HG02870 (cell line): ENCODE measurements around the gene GPR63.
A peak's percentile ranks its signal among the peaks of the same experiment; 100 is the strongest.

ENCODE experiments used
- ATAC-seq: cut with Tn5 transposase; IDR thresholded peaks from one replicate; pipeline ENCODE4 v1.9.1; 2021; ENCODE audit warnings: mild to moderate bottlenecking, moderate library complexity; ENCODE audit not compliant: unreplicated experiment

GPR63 gene

DNA sequence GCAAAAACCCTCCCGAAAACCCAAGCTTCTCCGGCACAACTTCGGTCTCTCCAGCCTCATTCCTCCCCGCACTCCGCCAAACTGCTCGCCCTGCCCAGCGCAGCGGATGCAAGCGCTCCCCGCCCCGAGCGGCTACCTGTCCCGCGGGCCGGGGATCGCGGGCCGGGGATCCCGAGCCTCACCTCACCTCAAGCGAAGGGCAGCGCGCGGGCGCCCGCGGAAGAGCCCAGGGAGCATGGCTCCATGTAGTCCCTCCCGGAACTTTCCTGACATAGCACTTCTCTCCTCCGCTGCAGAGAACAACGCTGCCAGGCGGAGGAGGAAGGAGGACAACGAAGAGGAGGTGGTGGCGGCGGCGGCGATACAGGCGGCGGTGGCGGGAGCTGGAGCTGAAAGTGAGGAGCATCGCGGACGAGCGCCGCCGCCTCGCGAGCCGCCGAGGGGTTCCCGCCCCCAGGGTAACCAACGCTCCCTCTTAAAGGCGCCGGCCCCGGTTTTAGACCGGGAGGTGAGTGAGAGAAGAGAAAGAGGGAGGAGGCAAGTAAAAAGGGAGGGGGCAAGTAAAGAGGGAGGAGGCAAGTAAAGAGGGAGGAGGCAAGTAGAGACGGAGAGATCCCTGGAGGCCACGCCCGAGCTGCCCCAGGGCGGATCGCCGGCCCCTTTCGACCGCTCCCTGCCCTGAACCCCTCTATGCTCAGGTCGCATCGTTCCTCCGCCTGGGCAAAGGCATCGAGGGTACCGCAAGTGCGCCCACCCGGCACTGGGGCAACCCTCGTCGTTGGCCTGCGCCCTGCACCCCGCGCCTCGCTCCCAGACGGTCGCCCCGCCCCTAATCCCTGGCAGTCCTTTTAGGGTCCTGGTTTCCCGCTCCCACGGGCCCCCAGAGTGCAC, at the start of gene GPR63:
Gene GPR63, minus strand, starts transcription at position 397 of the 891 bp plus-strand sequence. CDS start 37,746 bp downstream, outside the sequence.
- peak; percentile 91 for ATAC-seq

GRCh38 chr6:96886519-96886918, 49.2 kb upstream of the GPR63 start:
- ATAC-seq, result no peak

GRCh38 chr6:96885187-96885631, 47.9 kb upstream of the GPR63 start:
- ATAC-seq, result peak; percentile 89

- no peak for ATAC-seq
Observed at GRCh38 chr6:96878143-96878542, 40.9 kb upstream of the GPR63 start.

GRCh38 chr6:96876886-96877545, 39.7 kb upstream of the GPR63 start:
- no peak for ATAC-seq

- ATAC-seq, result no peak
Observed at GRCh38 chr6:96872976-96873375, 35.7 kb upstream of the GPR63 start.

- no peak for ATAC-seq
Observed at GRCh38 chr6:96865055-96865405, 27.8 kb upstream of the GPR63 start.

DNA sequence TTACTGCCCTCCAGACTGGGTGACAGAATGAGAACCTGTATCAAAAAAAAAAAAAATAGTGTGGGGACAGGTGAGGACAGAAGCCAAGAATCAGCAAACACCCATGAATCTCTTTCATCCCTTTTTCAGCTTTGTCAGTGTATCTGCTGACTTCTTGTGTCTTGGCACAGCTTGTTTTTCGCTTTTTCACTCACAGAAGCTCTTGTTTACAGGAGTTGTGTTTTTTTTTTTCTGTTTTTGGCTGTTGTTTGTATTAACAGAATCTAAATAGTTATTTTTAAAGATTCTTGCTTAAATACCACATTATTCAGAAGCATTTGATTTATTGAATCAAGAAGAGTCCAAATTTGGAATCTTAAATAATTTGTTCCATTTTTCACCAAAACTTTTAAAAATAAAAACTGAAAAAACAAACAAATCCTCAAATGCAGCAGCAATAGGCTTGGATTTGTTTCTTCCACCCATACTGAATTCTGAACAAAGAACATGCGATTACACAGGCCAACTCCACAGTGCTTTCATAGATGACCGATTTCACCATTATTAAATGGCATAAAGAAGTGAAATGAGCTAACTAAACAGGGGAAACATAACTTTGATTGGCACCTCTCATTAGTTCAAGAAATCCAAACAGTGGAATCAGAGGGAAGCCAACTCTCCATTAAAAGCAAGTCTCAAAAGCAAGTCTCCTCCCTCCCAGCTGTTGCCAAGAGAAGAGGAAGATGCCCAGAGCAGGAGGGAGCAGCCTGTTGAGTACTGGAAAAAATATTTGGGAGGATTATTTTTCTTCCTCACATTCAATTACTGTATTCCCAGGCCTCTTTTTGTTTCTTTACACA, 27.2 kb upstream of the GPR63 start:
- no peak for ATAC-seq

DNA sequence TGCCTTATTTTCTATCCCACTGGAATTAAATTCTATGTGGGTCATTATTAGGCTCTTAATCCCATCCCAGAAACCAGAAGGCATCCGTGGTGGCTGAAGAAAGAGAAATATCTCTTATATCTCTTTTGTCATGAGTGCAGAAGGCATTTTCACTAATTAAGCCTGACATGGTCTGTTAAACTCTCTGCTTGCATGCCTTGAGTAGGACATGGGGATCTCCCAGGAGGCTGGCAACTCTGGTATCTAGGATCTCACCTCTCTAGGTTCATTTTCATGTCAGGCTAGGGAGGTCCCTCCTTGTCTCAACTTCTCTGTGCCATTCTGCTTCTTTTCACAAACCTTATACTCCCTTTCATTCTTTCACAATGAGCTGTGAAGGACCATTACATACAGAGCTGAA, 25.3 kb upstream of the GPR63 start:
- no peak for ATAC-seq

DNA sequence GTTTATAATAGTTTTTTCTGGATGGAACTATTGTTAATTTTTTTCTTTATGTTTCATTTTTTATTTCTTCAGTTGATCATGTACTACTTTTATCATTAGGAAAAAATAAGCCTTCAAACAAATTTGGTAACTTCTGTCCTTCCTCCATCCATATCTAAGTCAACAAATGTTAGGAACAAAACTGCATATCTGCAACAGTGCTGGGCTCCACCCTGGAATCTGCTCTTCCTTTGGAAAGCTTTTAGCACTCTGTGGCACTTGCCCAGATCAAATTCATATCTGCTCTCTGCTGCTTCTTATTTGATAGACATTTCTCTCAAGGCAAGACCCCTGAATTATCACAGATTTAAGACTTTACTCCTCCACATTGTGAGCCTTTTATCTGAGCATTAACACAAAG, 24.3 kb upstream of the GPR63 start:
- ATAC-seq, result no peak

DNA sequence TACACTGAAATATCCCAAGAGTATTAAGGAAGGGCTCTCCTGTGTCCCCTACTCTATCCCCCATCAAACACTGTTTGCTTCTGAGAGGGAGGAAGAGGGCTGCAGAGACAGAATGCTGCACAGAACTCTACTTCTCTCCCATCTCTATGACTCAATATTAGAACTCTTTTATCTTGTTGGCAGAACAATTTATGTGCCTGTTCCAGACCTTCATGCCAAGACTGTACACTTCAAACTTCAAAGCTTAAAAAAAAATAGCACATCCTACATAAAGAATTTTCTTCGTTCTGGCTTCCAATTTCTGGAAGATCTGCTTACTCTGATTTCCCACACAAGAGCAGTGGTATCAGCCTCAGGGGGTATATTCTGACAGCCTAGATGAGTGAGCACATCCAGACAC, 19.6 kb upstream of the GPR63 start:
- ATAC-seq, result no peak

DNA sequence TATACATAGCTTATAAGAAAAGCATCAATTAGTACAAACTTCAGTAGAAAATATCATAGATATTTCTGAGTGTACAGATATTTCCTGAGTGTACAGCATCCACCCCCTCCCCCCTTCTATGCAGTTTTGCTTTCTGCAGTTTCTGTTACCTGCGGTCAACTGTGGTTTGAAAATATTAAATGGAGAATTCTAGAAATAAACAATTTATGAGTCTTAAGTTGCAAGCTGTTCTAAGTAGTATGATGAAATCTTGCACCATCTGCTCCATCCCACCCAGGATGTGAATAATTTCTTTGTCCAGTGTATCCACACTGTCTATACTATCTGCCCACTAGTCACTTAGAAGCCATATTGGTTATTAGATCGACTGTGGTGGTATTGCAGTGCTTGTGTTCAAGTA, 15.8 kb upstream of the GPR63 start:
- no peak for ATAC-seq

DNA sequence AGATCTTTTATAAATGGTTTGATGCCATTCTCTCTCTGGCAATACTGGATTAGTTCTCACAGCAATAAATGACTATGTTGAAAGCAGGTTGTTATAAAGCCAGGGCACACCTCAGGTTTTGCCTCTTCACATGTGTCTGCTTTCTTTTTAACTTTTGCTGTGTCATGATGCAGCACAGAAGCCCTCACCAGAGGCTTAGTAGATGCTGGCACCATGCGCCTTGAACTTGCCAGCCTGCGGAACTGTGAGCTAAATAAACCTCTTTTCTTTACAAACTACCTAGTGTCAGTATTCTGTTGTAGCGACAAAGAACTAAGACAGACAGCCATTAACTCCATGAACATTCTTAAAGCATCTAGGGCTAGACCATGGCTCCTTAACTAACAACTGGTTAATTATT, 15.3 kb upstream of the GPR63 start:
- ATAC-seq, result no peak

- ATAC-seq, result no peak
Observed at GRCh38 chr6:96851858-96852257, 14.6 kb upstream of the GPR63 start.

DNA sequence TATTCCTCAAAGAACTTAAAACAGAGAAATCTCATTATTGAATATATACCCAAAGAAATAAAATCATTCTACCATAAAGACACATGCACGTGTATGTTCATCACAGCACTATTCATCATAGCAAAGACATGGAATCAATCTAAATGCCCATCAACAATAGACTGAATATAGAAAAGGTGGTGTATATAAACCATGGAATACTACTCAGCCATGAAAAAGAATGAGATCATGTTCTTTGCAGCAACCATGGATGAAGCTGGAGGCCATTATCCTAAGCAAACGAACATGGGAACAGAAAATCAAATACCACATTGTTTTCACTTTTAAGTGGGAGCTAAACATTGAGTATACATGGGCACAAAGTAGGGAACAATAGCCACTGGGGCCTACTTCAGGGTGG, 12.3 kb upstream of the GPR63 start:
- no peak for ATAC-seq

GRCh38 chr6:96844530-96844929, 7.3 kb upstream of the GPR63 start:
- ATAC-seq, result no peak

DNA sequence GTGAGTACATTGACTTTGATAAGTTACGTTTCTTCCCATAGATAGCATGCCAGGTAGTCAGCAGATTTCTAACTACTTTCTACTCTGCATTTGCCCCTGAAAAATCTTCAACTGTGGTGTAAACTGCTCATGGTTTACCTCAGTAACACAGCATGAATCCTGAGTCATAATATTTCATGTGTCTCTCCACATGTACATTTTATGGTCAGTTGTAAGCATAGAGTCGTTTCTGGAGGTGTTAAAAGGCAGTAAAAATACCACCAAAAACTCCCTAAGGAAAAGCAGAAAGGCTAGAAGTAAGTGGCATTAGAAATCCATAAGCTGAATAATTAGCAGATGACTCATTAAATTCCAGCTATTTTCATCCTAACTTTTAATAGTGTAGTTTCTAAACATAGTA, 4.1 kb upstream of the GPR63 start:
- no peak for ATAC-seq

DNA sequence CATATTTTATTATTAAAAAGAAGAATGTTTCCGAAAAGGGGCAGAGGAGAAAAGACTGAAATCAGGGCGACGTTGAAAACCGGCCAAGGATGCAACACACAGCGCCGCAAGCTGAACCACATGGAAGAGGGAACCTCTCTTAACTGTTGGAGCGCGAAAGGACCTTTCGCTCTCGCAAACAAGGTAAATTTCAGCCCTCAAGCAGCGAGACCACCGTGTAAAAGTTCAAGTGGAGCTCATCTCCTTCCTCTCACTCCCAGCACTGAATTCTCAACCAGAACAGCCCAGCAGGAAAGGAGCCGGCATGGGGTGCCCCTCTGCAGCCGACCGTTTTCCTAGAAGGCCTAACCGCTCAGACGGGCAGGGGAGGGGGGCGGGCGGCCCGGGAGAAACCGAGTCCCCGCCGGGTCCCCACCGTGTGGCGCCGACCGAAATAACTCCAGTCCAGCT, 621 bp downstream of the GPR63 start:
- peak; percentile 16 for ATAC-seq

GRCh38 chr6:96834070-96834469, 3.2 kb downstream of the GPR63 start:
- ATAC-seq, result no peak

DNA sequence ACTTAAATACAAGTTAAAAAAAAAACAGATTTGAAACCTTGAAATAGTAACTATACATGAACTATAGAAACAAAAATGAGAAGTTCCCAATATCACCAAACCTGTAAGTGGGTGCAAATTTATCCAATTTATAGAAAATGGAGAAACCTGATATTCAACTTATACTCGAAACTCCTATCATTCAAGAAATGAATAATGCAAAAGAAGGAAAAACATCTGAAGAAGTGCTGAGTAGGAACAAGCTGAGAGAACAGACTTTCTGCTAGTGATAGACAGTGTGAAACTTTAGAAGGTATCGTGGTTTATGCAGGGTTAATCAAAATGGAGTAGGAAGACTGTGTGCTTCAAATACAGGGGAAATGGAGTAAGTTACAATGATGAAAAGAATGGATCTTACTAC, 4.5 kb downstream of the GPR63 start:
- ATAC-seq, result no peak

- no peak for ATAC-seq
Observed at GRCh38 chr6:96826865-96827264, 10.4 kb downstream of the GPR63 start.
